Pancreas (tissue), 10 donors: ENCODE results near the gene TEAD2. TPM values are rescaled to one million over a fixed set of nuclear protein-coding genes. Genes with fewer than 3 reads are reported as not detected.
A peak's percentile ranks its signal among the peaks of the same experiment; 100 is the strongest.

ENCODE experiments used
- ATAC-seq, 4 donors: fragments of 200-7000 bp; cut with Tn5 transposase; one replicate each; pipeline versions ENCODE4 v1.8.0 to v1.9.1; 2020; ENCODE audit warnings: mild to moderate bottlenecking in 4 of 4, moderate library complexity in 4 of 4
- DNase-seq, 6 donors: peaks; one replicate each; pipeline ENCODE4 v3.0.0-alpha.2; 2020
- FAIRE-seq: peaks from 2 replicates; lab custom pipeline; 2012; peaks lifted over from hg19 to GRCh38; lab: Jason Lieb, UNC
- H3K27ac ChIP-seq, 4 donors: fragments of 200-600 bp; sonication (generic); 1 replicate in 3 of 4; 2 replicates in 1 of 4; pipeline versions ENCODE4 v1.5.0 to v1.8.0; 2020
- H3K27me3 ChIP-seq, 4 donors: fragments of 200-600 bp; one replicate each; pipeline ENCODE4 v1.8.0; 2021
- H3K36me3 ChIP-seq, 3 donors: fragments of 200-600 bp; sonication (generic) in 1 of 3; one replicate each; pipeline versions ENCODE4 v1.5.0 to v1.8.0; 2020 to 2021
- H3K4me1 ChIP-seq, 3 donors: fragments of 200-600 bp; one replicate each; pipeline ENCODE4 v1.8.0; 2021
- H3K4me3 ChIP-seq, 4 donors: fragments of 200-600 bp; sonication (generic) in 2 of 4; one replicate each; pipeline versions ENCODE4 v1.5.0 to v1.8.0; 2020 to 2021
- H3K9me3 ChIP-seq, 4 donors: fragments of 200-600 bp; one replicate each; pipeline ENCODE4 v1.8.0; 2021
- WGBS, 2 donors: extraction: QIAGEN DNeasy Blood & Tissue Kit; methylation state at CpG; one replicate each; pipeline ENCODE4 v1.1.7; 2013; 5-methylcytosine and 5-hydroxymethylcytosine counted together
- intact Hi-C, 3 donors: fragments of 100-400 bp; cut with DNase I; formaldehyde crosslinking; loops; one replicate each; pipeline versions ENCODE4 v1.11.1 to v1.14.2; 2022
- polyA plus RNA-seq, 2 donors: library from polyadenylated mRNA; stranded (reverse); fragments of 200-250 nt; gene quantifications; one replicate each; pipeline ENCODE4 v1.2.3, GENCODE V29; 2013
- total RNA-seq, 6 donors: library from RNA; stranded (reverse); fragmentation: NEBNext Ultra II Directional in 4 of 6; extraction: Animal tissue kit (Norgen Biotek cat#: 25700) in 4 of 6; gene quantifications; one replicate each; pipeline versions ENCODE4 v1.2.1 to v1.2.4, GENCODE V29; 2021 to 2023
- TF ChIP-seq, protein P1 (sequence below), 4 donors: fragments of 200-600 bp; sonication (generic) in 3 of 4; IDR thresholded peaks; one replicate each; pipeline versions ENCODE4 v1.5.0 to v1.8.0; 2021; ENCODE audit warnings: antibody characterized with exemption in 4 of 4
- donor health status: healthy with polysubstance abuse.
- donor health status: DM: no; HTN: no; CAD: no; lungs with moderate emphysema.
- donor health status: DM: no; HTN: no; CAD: no.
- donor health status: control.
- donor health status: control.
- donor health status: Bipolar disorder and iron deficiency.
- donor health status: DM: yes; HTN: yes; CAD: no.
- donor health status: DM: no; HTN: no; CAD: no.
- donor health status: DM: no; HTN: no; CAD: no.
- donor health status: DM: yes; HTN: yes; CAD: no.

TEAD2 gene
- total and polyA plus RNA-seq, 8 donors = 10.5 to 30.6 (median 14.7) TPM

DNA sequence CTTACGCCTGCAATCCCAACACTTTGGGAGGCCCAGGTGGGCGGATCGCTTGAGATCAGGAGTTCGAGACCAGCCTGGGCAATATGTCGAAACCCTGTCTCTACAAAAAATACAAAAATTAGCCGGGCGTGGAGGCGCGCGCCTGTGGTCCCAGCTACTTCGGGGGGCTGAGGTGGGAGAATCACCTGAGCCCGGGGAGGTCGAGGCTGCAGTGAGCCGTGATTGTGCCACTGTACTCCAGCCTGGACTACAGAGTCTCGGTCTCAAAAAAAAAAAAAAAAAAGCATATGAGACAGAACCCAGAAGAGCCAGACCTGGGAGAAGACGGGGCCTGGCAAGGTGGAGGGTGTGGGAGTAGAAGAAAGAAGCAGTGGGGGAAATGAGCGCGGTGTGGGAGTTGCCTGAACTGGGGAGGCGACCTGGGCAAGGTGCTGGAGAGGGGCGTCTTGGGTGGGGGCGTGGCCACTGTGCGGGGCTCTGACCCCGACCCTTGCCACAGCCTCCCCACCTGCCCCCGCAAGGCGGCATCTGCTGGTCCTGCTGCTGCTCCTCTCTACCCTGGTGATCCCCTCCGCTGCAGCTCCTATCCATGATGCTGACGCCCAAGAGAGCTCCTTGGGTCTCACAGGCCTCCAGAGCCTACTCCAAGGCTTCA lies 2.0 kb upstream of the TEAD2 start:
- H3K27ac ChIP-seq = peak overlapping the region in 3 of 4 donors; percentile 9 to 90 (median 26)

DNA sequence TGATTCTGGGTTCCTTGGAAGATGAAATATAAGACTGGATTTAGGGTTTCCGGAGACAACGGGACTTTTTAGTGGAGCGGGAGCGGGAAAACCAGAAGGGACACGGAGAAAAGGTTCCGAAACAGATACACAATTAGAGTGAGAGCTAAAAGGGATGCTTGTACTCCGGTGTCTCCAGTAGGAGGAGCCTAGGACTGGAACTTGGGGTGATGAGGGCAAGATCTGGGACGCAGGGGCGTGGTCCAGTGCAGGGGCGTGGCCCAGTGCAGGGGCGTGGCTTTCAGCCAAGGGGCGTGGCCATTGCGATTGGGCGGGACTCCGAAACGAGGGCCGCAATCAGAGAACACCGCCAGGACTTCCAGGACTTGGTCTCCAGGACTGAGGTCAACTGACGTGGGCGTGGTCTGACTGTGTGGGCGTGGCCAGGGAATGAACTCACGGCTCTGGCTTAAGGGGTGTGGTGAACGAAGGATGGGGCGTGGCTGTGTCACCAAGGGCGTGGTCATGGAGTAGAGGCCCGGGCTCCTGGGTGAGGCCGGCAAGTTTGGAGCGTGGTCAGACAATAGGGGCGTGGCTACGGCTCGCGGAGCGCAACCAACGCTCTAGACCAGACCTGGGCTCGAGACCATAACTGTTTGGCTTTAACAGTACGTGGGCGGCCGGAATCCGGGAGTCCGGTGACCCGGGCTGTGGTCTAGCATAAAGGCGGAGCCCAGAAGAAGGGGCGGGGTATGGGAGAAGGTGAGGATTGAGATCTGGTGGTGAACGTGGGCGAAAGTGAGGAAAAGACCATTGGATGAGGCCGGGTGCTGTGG lies 1.3 kb upstream of the TEAD2 start, which contains the start of gene DKKL1:
Gene DKKL1, plus strand, starts transcription at position 610 of the 815 bp plus-strand sequence. Its CDS starts 122 bp downstream, at position 732.
- no peaks in the 10 kb centered on the region for H3K36me3 ChIP-seq
- peaks cover 0 to 4% (median 0%) of the 10 kb centered on the region in 3 donors for H3K4me1 ChIP-seq
- ATAC-seq = peak; percentile 83 to 90 (median 88)
- H3K4me3 ChIP-seq = peak within 1 kb of the TSS in 2 of 4 donors; percentile 58 to 77
- peak within 1 kb of the TSS; percentile 9 to 90 (median 78) for H3K27ac ChIP-seq
- H3K9me3 ChIP-seq = no peaks in the 10 kb centered on the region
- intact Hi-C loops = no loop called here
- H3K27me3 ChIP-seq = no peaks in the 10 kb centered on the region
- peak; percentile 99 to 100 (median 100) for DNase-seq
- 1 to 2% methylated on average over 46 of the region's 46 CpGs for WGBS, 2 donors
- FAIRE-seq = peak; percentile 97
- TF ChIP-seq, protein P1, sequence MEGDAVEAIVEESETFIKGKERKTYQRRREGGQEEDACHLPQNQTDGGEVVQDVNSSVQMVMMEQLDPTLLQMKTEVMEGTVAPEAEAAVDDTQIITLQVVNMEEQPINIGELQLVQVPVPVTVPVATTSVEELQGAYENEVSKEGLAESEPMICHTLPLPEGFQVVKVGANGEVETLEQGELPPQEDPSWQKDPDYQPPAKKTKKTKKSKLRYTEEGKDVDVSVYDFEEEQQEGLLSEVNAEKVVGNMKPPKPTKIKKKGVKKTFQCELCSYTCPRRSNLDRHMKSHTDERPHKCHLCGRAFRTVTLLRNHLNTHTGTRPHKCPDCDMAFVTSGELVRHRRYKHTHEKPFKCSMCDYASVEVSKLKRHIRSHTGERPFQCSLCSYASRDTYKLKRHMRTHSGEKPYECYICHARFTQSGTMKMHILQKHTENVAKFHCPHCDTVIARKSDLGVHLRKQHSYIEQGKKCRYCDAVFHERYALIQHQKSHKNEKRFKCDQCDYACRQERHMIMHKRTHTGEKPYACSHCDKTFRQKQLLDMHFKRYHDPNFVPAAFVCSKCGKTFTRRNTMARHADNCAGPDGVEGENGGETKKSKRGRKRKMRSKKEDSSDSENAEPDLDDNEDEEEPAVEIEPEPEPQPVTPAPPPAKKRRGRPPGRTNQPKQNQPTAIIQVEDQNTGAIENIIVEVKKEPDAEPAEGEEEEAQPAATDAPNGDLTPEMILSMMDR (IDR thresholded peaks at IDR 0.05) = no peak

More for the DNA sequence above, 2.0 kb upstream of the TEAD2 start:
- FAIRE-seq (no peak), DNase-seq (peak in 3 of 6 donors; percentile 42 to 73 (median 68)), ATAC-seq (no peak)
- no peaks in the 10 kb centered on the region for H3K9me3 ChIP-seq
- intact Hi-C loops = no loop called here
- H3K4me3 ChIP-seq = peak overlapping the region in 2 of 4 donors; percentile 26 to 35
- H3K4me1 ChIP-seq = peaks cover 0 to 4% (median 0%) of the 10 kb centered on the region in 3 donors
- TF ChIP-seq, protein P1 (IDR thresholded peaks at IDR 0.05) = no peak
- H3K36me3 ChIP-seq = no peaks in the 10 kb centered on the region
- no peaks in the 10 kb centered on the region for H3K27me3 ChIP-seq
- 70 to 73% methylated on average over 26 to 27 of the region's 27 CpGs for WGBS, 2 donors

DNA sequence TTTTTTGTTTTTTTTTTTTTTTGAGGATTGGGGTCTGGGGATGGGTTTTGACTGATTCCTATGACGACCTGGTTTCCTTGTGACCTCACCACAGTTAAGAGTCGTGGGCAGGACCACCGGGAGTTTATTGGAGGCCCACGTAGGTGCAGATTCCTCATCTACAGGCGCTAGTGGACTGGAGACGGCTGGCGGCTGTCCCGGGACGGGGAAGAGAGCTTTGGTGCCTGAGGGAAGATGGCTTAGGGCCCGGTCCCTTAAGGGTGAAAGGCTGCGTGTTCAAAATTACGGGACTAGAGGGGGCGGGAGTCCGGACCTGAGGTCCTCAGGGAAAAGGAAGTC lies 682 bp upstream of the TEAD2 start:
- FAIRE-seq (no peak), ATAC-seq (peak in 3 of 4 donors; percentile 3 to 5 (median 3)), DNase-seq (peak in 5 of 6 donors; percentile 39 to 76 (median 66))
- Histone ChIP-seq H3K27me3 (no peaks in the 10 kb centered on the region), H3K9me3 (no peaks in the 10 kb centered on the region), H3K27ac (peak overlapping the region in 3 of 4 donors; percentile 68 to 90 (median 87)), H3K4me3 (peak overlapping the region in 2 of 4 donors; percentile 58 to 77), H3K4me1 (peaks cover 0 to 4% (median 0%) of the 10 kb centered on the region in 3 donors), H3K36me3 (no peaks in the 10 kb centered on the region)
- 0% methylated on average over 14 of the region's 14 CpGs for WGBS, 2 donors
- intact Hi-C loops = no loop called here
- TF ChIP-seq, protein P1 (IDR thresholded peaks at IDR 0.05) = no peak

DNA sequence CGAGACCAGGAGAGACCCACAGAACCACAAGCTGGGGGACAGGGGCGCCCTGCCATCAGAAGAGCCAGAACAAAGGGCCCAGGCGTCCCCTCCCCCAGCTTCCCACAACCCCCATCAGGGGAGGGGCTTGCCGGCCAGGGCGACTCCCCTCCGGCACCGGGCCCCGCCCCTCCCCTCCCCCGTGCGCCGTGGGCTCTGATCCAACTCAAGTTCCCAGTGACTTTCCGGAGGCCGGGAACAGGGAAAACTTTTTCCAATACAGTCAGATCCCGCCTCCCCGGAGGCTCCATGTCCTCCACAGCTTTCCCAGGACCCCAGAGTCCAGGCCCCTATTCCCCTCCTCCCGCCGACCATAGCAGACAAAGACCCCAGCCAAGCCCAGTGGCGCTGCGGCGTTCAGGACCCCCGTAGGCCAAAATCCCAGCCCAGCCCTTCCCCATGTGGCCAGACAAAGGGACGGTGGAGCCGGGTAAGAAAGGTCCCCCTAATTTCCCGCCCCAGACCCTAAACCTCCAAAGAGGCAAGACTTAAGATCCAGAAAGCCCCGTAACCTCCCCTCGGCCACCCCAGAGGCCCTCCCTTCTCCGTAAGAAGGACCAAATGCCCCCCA lies 673 bp downstream of the TEAD2 start:
- Histone ChIP-seq H3K36me3 (no peaks in the 10 kb centered on the region), H3K4me3 (peak overlapping the region; percentile 38 to 77 (median 57)), H3K27me3 (no peaks in the 10 kb centered on the region), H3K9me3 (no peaks in the 10 kb centered on the region), H3K4me1 (peaks cover 0 to 4% (median 0%) of the 10 kb centered on the region in 3 donors), H3K27ac (peak overlapping the region; percentile 44 to 90 (median 78))
- FAIRE-seq = no peak
- ATAC-seq = peak; percentile 48 to 69 (median 64)
- DNase-seq = peak; percentile 79 to 91 (median 86)
- WGBS, 2 donors = 4% methylated on average over 19 to 27 of the region's 27 CpGs
- intact Hi-C loops = no loop called here
- TF ChIP-seq, protein P1 (IDR thresholded peaks at IDR 0.05) = no peak
